Epithelial cell of alveolus of lung (primary cell): ENCODE measurements around the gene SLC46A2. TPM values are rescaled to one million over a fixed set of nuclear protein-coding genes. Genes with fewer than 3 reads are reported as not detected.

Experiments
- total RNA-seq: library from RNA; depleted of rRNA; stranded (reverse); fragments of >200 nt; gene quantifications from 2 replicates; pipeline ENCODE4 v1.2.1, GENCODE V29; 2015

SLC46A2 gene, protein sequence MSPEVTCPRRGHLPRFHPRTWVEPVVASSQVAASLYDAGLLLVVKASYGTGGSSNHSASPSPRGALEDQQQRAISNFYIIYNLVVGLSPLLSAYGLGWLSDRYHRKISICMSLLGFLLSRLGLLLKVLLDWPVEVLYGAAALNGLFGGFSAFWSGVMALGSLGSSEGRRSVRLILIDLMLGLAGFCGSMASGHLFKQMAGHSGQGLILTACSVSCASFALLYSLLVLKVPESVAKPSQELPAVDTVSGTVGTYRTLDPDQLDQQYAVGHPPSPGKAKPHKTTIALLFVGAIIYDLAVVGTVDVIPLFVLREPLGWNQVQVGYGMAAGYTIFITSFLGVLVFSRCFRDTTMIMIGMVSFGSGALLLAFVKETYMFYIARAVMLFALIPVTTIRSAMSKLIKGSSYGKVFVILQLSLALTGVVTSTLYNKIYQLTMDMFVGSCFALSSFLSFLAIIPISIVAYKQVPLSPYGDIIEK
- total RNA-seq, result not detected in 2 replicates

DNA sequence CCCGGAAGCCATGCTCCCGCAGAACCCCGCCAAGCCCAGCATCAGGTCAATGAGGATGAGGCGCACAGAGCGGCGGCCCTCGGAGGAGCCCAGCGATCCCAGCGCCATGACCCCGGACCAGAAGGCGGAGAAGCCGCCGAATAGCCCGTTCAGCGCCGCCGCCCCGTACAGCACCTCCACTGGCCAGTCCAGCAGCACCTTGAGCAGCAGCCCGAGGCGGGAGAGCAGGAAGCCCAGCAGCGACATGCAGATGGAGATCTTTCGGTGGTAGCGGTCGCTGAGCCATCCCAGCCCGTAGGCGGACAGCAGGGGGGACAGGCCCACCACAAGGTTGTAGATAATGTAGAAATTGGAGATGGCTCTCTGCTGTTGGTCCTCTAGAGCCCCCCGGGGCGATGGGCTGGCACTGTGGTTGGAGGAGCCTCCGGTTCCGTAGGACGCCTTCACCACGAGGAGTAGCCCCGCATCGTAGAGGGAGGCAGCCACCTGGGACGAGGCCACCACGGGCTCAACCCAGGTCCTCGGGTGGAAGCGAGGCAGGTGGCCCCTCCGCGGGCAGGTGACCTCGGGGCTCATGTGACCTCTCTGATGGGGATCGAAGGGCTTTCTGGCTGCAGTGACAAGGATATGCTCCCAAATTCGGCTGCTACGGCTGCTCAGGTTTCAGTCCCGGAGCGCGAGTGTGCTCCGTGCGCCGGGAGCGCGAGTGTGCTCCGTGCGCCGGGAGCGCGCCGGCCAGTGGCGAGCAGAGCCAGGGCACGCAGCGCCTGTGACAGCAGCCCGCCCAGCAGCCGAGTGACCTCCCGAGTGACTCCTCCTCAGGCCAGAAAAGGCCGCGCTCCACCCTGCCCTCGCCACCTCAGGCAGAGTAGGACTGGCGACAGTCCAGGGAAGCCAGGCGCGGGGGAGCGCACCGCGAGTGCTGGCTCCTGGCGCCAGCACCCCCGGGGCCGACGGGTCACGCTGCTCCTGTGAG, at the start of gene SLC46A2:
Gene SLC46A2, minus strand, starts transcription at position 771 of the 976 bp plus-strand sequence. Its CDS starts 195 bp downstream, at position 576.

Other genes starting within 250 kb of the SLC46A2 start
- 16.2 and 18.2 TPM in 2 replicates for gene INIP, start 172.8 kb downstream of the SLC46A2 start, total RNA-seq
- gene SNX30, start 140.1 kb downstream of the SLC46A2 start, total RNA-seq, result 13.2 and 15.9 TPM in 2 replicates
- 1.5 and 2.7 TPM in 2 replicates for gene ZNF883, start 121.3 kb upstream of the SLC46A2 start, total RNA-seq
- gene ZFP37, start 165.8 kb upstream of the SLC46A2 start, total RNA-seq, result 1.3 and 4.6 TPM in 2 replicates